MCF 10A (cell line): Measurements from ENCODE around the gene PAQR6. TPM values are rescaled to one million over a fixed set of nuclear protein-coding genes. Genes with fewer than 3 reads are reported as not detected.

Experiments
- BruUV-seq: library from RNA; stranded (reverse); fragments of 400-500 nt; replicated peaks from 2 replicates; lab custom pipeline; 2021; lab: Mats Ljungman, UMichigan
- CTCF ChIA-PET: fragments of 300-600 bp; sonication (Branson Sonifier 250); formaldehyde crosslinking; extraction: SDS; loops from one replicate; lab custom pipeline; 2021; ENCODE audit warnings: antibody characterized with exemption, inconsistent platforms; lab: Yijun Ruan, JAX
- POLR2A ChIA-PET: fragments of 300-600, 350-650 bp; sonication (Branson Sonifier 250); formaldehyde crosslinking; extraction: SDS; loops from one replicate; lab custom pipeline; 2020; ENCODE audit warnings: antibody characterized with exemption, inconsistent platforms; lab: Yijun Ruan, JAX
- DNase-seq: peaks from one replicate; pipeline ENCODE4 v3.0.0-alpha.2; 2018; ENCODE audit not compliant: unreplicated experiment
- H3K27ac Mint-ChIP-seq: one replicate; pipeline ENCODE4 v1.8.0; 2022; ENCODE audit warnings: mild to moderate bottlenecking, low read depth, mixed read lengths; ENCODE audit not compliant: unreplicated experiment
- H3K27me3 Mint-ChIP-seq: one replicate; pipeline ENCODE4 v1.8.0; 2022; ENCODE audit warnings: mixed read lengths; ENCODE audit not compliant: insufficient read depth, unreplicated experiment
- H3K36me3 Mint-ChIP-seq: one replicate; pipeline ENCODE4 v1.8.0; 2022; ENCODE audit warnings: mild to moderate bottlenecking, moderate library complexity, mixed read lengths; ENCODE audit not compliant: insufficient read depth, unreplicated experiment
- H3K4me1 Mint-ChIP-seq: one replicate; pipeline ENCODE4 v1.8.0; 2022; ENCODE audit warnings: mixed read lengths; ENCODE audit not compliant: insufficient read depth, unreplicated experiment
- H3K4me3 Mint-ChIP-seq: one replicate; pipeline ENCODE4 v1.8.0; 2022; ENCODE audit warnings: mild to moderate bottlenecking, moderate library complexity, mixed read lengths; ENCODE audit not compliant: unreplicated experiment
- H3K9me3 Mint-ChIP-seq: one replicate; pipeline ENCODE4 v1.8.0; 2022; ENCODE audit warnings: mixed read lengths; ENCODE audit not compliant: unreplicated experiment
- intact Hi-C: fragments of 100-400 bp; cut with micrococcal nuclease; formaldehyde crosslinking; loops from 2 replicates; pipeline ENCODE4 v1.14.1; 2022
- total RNA-seq: library from RNA; stranded (reverse); gene quantifications from 2 replicates; pipeline ENCODE4 v1.2.3, GENCODE V29; 2022
- TF ChIP-seq, protein P1 (sequence below): fragments of 200-600 bp; IDR thresholded peaks from one replicate; pipeline ENCODE4 v1.8.0; 2022; ENCODE audit warnings: antibody characterized with exemption, mild to moderate bottlenecking; ENCODE audit not compliant: unreplicated experiment

The PAQR6 gene
- total RNA-seq, 1 experiment from 2014 or later = 21.5 TPM

DNA sequence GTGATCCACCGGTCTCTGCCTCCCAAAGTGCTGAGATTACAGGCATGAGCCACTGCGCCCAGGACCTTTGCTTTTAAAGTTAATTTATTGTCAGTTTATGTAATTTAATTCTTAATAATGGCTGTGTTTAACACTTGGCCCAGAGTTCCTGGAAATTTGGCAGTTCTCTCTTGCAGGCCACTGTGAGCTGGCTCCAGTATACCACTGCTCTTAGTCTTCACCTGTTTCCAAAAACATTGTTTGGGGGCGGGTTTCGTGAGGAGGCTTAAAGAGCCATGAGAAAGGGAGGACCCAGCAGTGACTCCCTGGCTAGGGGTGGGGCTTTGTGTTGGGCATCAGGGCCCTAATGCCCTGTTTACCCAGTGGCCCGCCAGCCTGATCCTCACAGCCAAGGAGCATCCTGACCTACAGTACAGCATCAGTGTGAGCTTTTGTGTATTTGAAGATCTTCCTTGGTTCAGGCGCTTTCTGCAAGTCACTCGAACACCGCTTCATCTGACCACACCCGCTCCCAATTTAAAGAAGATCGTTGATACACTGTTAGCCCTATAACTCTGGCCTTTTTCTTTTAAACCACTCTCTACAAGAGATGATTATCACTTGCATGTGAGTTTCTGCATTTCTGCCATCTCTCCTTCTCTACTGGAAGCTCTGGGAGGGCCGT, 17.9 kb downstream of the PAQR6 start:
- no TSS peak for BruUV-seq
- Mint-ChIP-seq H3K4me1 (peaks cover 14% of the 10 kb centered on the region), H3K27ac (no peak overlapping the region), H3K36me3 (peaks cover 53% of the 10 kb centered on the region), H3K27me3 (no peaks in the 10 kb centered on the region), H3K4me3 (no peak overlapping the region), H3K9me3 (no peaks in the 10 kb centered on the region)
- no peak for DNase-seq
- ChIA-PET POLR2A (interaction anchor here (0.6 to 1.2 kb wide), 6 partner anchors 11 to 500 kb away, joined by 3 to 4 read pairs (median 3); partner anchors contain the start of gene SLC25A44), CTCF (interaction anchor here (0.8 to 22.6 kb wide), 5 partner anchors 15 to 477 kb away, joined by 3 to 524 read pairs (median 5); partner anchors contain the start of gene SEMA4A)
- TF ChIP-seq, protein P1, sequence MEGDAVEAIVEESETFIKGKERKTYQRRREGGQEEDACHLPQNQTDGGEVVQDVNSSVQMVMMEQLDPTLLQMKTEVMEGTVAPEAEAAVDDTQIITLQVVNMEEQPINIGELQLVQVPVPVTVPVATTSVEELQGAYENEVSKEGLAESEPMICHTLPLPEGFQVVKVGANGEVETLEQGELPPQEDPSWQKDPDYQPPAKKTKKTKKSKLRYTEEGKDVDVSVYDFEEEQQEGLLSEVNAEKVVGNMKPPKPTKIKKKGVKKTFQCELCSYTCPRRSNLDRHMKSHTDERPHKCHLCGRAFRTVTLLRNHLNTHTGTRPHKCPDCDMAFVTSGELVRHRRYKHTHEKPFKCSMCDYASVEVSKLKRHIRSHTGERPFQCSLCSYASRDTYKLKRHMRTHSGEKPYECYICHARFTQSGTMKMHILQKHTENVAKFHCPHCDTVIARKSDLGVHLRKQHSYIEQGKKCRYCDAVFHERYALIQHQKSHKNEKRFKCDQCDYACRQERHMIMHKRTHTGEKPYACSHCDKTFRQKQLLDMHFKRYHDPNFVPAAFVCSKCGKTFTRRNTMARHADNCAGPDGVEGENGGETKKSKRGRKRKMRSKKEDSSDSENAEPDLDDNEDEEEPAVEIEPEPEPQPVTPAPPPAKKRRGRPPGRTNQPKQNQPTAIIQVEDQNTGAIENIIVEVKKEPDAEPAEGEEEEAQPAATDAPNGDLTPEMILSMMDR = no peak
- intact Hi-C loops = no loop called here

DNA sequence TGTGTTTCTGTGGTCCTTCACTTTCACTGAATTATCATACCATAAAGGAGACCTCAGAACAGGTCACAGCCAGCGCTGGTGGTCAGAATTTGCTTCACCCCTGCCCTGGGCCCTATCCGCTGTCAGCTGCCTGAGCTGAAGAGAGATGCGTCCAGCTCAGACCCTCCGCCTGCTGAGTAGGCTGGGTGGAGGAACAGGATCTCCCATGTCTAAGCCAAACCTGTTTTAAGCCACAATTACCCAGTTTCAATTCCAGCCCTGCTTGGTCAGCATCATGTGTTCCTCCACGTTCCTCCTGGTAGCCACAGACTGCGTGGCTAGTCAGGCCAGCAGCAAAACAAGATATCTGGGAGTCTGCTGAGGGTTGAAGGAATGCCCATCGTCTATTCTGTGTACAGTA, 19.4 kb downstream of the PAQR6 start:
- DNase-seq = no peak
- Mint-ChIP-seq H3K4me3 (no peak overlapping the region), H3K27me3 (no peaks in the 10 kb centered on the region), H3K36me3 (peaks cover 43% of the 10 kb centered on the region), H3K4me1 (peaks cover 14% of the 10 kb centered on the region), H3K9me3 (no peaks in the 10 kb centered on the region), H3K27ac (no peak overlapping the region)
- TF ChIP-seq, protein P1 = no peak
- ChIA-PET POLR2A (interaction anchor here (0.6 to 1.5 kb wide), 4 partner anchors 10 to 54 kb away, joined by 3 to 5 read pairs (median 4); partner anchors contain the start of gene SMG5), CTCF (interaction anchor here (0.6 to 22.6 kb wide), 6 partner anchors 14 to 136 kb away, joined by 3 to 524 read pairs (median 4); partner anchors contain the start of gene SEMA4A)
- BruUV-seq = no TSS peak
- intact Hi-C loops = no loop called here

- H3K9me3 Mint-ChIP-seq = no peaks in the 10 kb centered on the region
- DNase-seq = no peak
- peaks cover 22% of the 10 kb centered on the region for H3K4me1 Mint-ChIP-seq
- CTCF ChIA-PET = interaction anchor here (0.7 to 22.6 kb wide), 21 partner anchors 9 to 286 kb away, joined by 3 to 524 read pairs (median 10); partner anchors contain the start of genes BGLAP, PMF1, SEMA4A and SMG5
- H3K36me3 Mint-ChIP-seq = peaks cover 55% of the 10 kb centered on the region
- no peak overlapping the region for H3K27ac Mint-ChIP-seq
- no TSS peak for BruUV-seq
- H3K4me3 Mint-ChIP-seq = no peak overlapping the region
- intact Hi-C loops = no loop called here
- TF ChIP-seq, protein P1 = no peak
- no peaks in the 10 kb centered on the region for H3K27me3 Mint-ChIP-seq
- POLR2A ChIA-PET = interaction anchor here (1.4 to 5.1 kb wide), 3 partner anchors 12 to 81 kb away, joined by 6 to 52 read pairs (median 7); partner anchors contain the start of gene PMF1
Observed at GRCh38 chr1:156226782-156227181, 21.1 kb downstream of the PAQR6 start.

GRCh38 chr1:156226116-156226538, 21.7 kb downstream of the PAQR6 start:
- Mint-ChIP-seq H3K27ac (no peak overlapping the region), H3K27me3 (no peaks in the 10 kb centered on the region), H3K36me3 (peaks cover 57% of the 10 kb centered on the region), H3K4me1 (peaks cover 24% of the 10 kb centered on the region), H3K4me3 (no peak overlapping the region), H3K9me3 (no peaks in the 10 kb centered on the region)
- TF ChIP-seq, protein P1 = no peak
- POLR2A ChIA-PET = interaction anchor here (0.7 to 5.1 kb wide), 8 partner anchors 13 to 130 kb away, joined by 3 to 52 read pairs (median 5); partner anchors contain the start of genes PMF1 and SEMA4A
- no peak for DNase-seq
- CTCF ChIA-PET = interaction anchor here (1.1 to 22.6 kb wide), 24 partner anchors 9 to 155 kb away, joined by 3 to 524 read pairs (median 10); partner anchors contain the start of genes BGLAP, PMF1, SEMA4A and SMG5
- intact Hi-C loops = no loop called here
- BruUV-seq = no TSS peak
